Aorta (tissue), 5 donors: ENCODE data around the gene BCL6. TPM values are rescaled to one million over a fixed set of nuclear protein-coding genes. Genes with fewer than 3 reads are reported as not detected.

Experiments
- ATAC-seq: fragments of 200-7000 bp; cut with Tn5 transposase; one replicate; pipeline ENCODE4 v1.9.1; 2022; ENCODE audit warnings: moderate library complexity; ENCODE audit not compliant: low FRiP score
- DNase-seq, 2 donors: peaks; one replicate each; pipeline ENCODE4 v3.0.0-alpha.2; 2020
- H3K27ac ChIP-seq, 2 donors: one replicate each; pipeline ENCODE4 v1.5.1; 2013; ENCODE audit warnings: low read length in 2 of 2, mild to moderate bottlenecking in 2 of 2, moderate library complexity in 2 of 2, control low read depth in 1 of 2, inconsistent platforms in 1 of 2, low read depth in 1 of 2
- H3K27me3 ChIP-seq, 2 donors: one replicate each; pipeline ENCODE4 v1.6.1; 2013; ENCODE audit warnings: control low read depth in 1 of 2, low read length in 1 of 2, mild to moderate bottlenecking in 1 of 2, moderate library complexity in 1 of 2; ENCODE audit not compliant: insufficient read depth in 2 of 2, control insufficient read depth in 1 of 2
- H3K36me3 ChIP-seq, 2 donors: one replicate each; pipeline ENCODE4 v1.6.1; 2013; ENCODE audit warnings: control low read depth in 1 of 2, low read length in 1 of 2, mild to moderate bottlenecking in 1 of 2; ENCODE audit not compliant: insufficient read depth in 2 of 2, control insufficient read depth in 1 of 2
- H3K4me1 ChIP-seq, 2 donors: one replicate each; pipeline ENCODE4 v1.6.1; 2013; ENCODE audit warnings: low read length in 2 of 2, control low read depth in 1 of 2, mild to moderate bottlenecking in 1 of 2, moderate library complexity in 1 of 2; ENCODE audit not compliant: insufficient read depth in 2 of 2, control insufficient read depth in 1 of 2
- H3K4me3 ChIP-seq, 2 donors: one replicate each; pipeline ENCODE4 v1.5.1; 2013; ENCODE audit warnings: low read length in 2 of 2, control low read depth in 1 of 2, mild to moderate bottlenecking in 1 of 2
- H3K9me3 ChIP-seq: one replicate; pipeline ENCODE4 v1.6.1; 2013; ENCODE audit warnings: mild to moderate bottlenecking, low read length; ENCODE audit not compliant: control insufficient read depth
- WGBS, 2 donors: extraction: QIAGEN DNeasy Blood & Tissue Kit; methylation state at CpG; one replicate each; pipeline ENCODE4 v1.1.7; 2013; 5-methylcytosine and 5-hydroxymethylcytosine counted together
- intact Hi-C, 2 donors: fragments of 100-400 bp; cut with DNase I; formaldehyde crosslinking; loops; one replicate each; pipeline versions ENCODE4 v1.14.2 to v1.15.0; 2022
- polyA plus RNA-seq, 2 donors: library from polyadenylated mRNA; stranded (reverse); fragments of 200-250 nt; gene quantifications; one replicate each; pipeline ENCODE4 v1.2.3, GENCODE V29; 2013
- total RNA-seq, 2 donors: library from RNA; stranded (reverse); fragmentation: NEBNext Ultra II Directional; extraction: Animal tissue kit (Norgen Biotek cat#: 25700); gene quantifications; one replicate each; pipeline ENCODE4 v1.2.1, GENCODE V29; 2021
- donor health status: healthy with polysubstance abuse.
- donor health status: Bipolar disorder and iron deficiency.
- donor health status: DM: no; HTN: no; CAD: no.
- donor health status: DM: no; HTN: no; CAD: no.
- donor health status: DM: yes; HTN: yes; CAD: no.

The BCL6 gene
- total and polyA plus RNA-seq, 4 donors, result 16.7 to 154 (median 98.5) TPM

DNA sequence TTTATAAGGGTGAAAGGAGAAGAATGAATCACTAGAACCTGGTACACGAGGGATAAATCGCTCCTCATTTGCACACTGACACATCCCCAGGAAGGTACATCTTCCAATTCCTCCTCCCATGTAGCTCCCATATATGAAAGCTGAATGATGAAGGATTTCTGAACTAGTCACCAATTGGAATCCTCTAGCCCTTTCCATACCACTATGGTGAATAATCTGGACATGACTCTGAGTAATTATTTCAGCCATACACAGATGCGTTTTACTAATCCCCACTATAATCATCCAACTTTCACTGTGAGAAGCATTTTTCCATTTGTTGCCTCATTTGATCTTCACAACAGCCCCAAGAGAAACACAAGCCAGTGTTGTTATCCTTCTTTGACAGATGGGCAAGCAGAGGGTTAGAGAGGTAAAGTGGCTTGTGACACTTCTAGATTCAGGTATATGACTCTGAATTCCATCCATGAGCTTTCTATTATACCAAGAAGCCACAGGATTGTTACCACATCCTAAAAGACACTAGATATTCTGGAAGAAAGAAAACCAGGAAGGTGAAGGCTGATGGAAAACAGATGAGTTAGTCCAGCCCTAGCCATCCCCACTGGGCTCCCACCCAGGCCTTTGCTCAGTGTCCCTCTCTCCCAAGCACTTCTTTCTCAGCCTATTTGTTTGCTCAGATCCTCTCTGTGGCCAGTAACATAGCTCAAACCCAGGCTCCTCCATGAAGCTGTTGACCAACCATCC, 22.2 kb upstream of the BCL6 start:
- Histone ChIP-seq H3K36me3 (no peaks in the 10 kb centered on the region), H3K27me3 (no peaks in the 10 kb centered on the region), H3K27ac (no peak overlapping the region), H3K4me1 (peaks cover 5 to 9% of the 10 kb centered on the region in 2 donors), H3K9me3 (no peaks in the 10 kb centered on the region), H3K4me3 (no peak overlapping the region)
- 91 to 94% methylated on average over 3 of the region's 3 CpGs for WGBS, 2 donors
- DNase-seq (no peak), ATAC-seq (no peak)
- intact Hi-C loops, result no loop called here

DNA sequence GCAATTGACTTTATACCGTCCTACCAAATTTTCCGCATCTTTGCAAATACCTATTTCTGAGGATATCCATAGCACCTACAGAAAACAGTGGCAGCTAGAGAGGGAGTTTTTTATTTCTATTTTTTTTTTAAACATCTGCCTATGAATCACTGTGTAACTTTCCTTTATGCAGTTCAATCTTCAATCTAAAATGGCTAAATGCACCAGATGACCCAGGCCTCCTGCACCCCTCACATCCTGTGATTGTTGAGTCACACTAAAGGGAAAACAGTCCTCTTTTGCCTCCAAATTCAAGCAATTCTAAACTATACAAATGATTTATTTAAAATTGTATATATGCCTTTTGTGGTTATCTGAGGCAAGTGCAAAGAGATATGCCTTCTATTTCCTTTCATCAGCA, 20.1 kb upstream of the BCL6 start:
- Histone ChIP-seq H3K27me3 (no peaks in the 10 kb centered on the region), H3K4me1 (peaks cover 5 to 9% of the 10 kb centered on the region in 2 donors), H3K4me3 (no peak overlapping the region), H3K36me3 (no peaks in the 10 kb centered on the region), H3K27ac (no peak overlapping the region), H3K9me3 (no peaks in the 10 kb centered on the region)
- intact Hi-C loops, result no loop called here
- DNase-seq (no peak), ATAC-seq (no peak)
- 98 to 99% methylated on average over 2 of the region's 2 CpGs for WGBS, 2 donors

DNA sequence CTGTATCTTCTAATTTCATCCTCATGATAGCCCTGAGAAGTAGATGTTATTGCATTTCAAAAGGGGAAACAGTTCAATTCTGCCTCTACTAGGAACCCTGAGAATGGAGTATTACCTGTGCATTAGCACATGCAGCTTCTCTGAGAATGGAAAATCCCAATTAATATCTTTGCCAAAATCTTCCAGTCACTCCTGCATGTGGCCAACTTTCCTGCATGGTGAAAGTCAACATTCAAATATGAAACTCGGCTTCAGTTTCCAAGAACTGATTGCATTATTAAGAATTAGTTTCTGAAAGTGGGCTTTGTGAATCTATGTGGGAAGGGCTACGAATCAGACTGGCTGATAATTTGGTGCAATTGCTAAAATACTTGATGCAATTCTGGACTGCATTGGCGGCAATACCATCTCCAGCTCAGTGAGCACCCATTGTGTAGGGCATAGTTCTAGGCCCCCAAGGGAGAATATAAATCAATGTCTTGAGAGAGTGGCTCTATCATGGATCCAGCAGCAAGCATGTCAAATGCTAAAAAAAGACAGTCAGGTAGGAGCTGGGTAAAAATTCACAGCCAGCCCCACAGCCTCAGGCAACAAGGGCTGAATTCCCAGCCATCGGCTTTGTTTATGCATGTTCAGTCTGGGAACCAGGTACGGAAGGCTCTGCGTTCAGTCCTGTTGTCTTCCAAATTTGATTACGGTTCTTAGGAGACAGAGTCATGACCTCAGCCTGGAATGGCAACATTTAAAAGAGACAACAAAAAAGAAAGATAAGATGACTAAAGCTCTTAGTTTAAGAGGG, 18.8 kb upstream of the BCL6 start:
- Histone ChIP-seq H3K9me3 (no peaks in the 10 kb centered on the region), H3K27me3 (no peaks in the 10 kb centered on the region), H3K4me3 (no peak overlapping the region), H3K4me1 (peaks cover 3 to 9% of the 10 kb centered on the region in 2 donors), H3K36me3 (no peaks in the 10 kb centered on the region), H3K27ac (no peak overlapping the region)
- ATAC-seq (no peak), DNase-seq (no peak)
- 43 to 45% methylated on average over 7 of the region's 7 CpGs for WGBS, 2 donors
- intact Hi-C loops, result no loop called here

DNA sequence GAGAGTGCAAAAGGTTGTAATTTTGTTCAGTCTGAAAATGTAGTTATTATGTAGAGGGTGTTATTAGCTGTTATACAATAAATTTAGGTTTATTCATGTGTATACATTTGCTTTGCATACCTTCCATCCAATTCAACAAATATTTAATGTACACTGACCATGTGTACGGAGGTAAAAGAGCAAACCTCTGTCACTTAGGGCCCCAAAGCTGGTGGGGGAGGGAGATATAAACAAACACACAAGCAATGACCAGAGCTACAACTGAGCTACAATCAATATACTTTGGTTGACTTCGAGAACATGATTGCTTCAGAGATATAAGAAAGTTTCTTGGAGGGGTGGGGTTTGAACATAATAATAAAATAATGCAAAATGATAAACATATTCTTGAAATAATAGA, 17.5 kb upstream of the BCL6 start:
- ATAC-seq, result no peak

DNA sequence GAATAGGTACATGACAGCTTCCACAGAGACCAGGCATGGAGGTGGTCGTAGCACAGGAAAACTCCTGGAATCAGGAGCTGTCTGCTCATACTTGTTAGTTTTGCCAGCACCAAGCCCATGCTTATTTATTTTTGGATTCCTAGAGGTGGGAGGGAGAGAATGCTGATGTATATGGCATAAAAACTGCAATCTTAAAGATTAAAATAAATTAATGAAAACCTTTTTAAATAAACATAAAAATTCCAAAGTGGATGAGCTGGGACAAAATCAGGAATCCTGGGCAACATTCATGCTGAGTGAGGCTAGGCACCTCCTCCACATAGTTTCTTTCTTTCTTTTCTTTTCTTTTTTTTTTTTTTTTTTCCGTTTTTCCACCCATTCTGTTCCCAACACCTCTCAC, 14.3 kb upstream of the BCL6 start:
- DNase-seq (no peak), ATAC-seq (no peak)
- H3K36me3 ChIP-seq, result no peaks in the 10 kb centered on the region
- H3K9me3 ChIP-seq, result no peaks in the 10 kb centered on the region
- H3K27ac ChIP-seq, result no peak overlapping the region
- WGBS, 2 donors, result 35 to 44% methylated on average over 2 of the region's 2 CpGs
- intact Hi-C loops, result no loop called here
- H3K4me1 ChIP-seq, result peaks cover 3 to 9% of the 10 kb centered on the region in 2 donors
- no peaks in the 10 kb centered on the region for H3K27me3 ChIP-seq
- H3K4me3 ChIP-seq, result no peak overlapping the region

More for the DNA sequence above, 17.5 kb upstream of the BCL6 start:
- H3K4me3 ChIP-seq, result no peak overlapping the region
- no peak for DNase-seq
- no peaks in the 10 kb centered on the region for H3K27me3 ChIP-seq
- no peaks in the 10 kb centered on the region for H3K36me3 ChIP-seq
- no peak overlapping the region for H3K27ac ChIP-seq
- H3K4me1 ChIP-seq, result peaks cover 3 to 9% of the 10 kb centered on the region in 2 donors
- no peaks in the 10 kb centered on the region for H3K9me3 ChIP-seq
- WGBS, 2 donors, result 96 to 98% methylated on average over 2 of the region's 2 CpGs
- intact Hi-C loops, result no loop called here

DNA sequence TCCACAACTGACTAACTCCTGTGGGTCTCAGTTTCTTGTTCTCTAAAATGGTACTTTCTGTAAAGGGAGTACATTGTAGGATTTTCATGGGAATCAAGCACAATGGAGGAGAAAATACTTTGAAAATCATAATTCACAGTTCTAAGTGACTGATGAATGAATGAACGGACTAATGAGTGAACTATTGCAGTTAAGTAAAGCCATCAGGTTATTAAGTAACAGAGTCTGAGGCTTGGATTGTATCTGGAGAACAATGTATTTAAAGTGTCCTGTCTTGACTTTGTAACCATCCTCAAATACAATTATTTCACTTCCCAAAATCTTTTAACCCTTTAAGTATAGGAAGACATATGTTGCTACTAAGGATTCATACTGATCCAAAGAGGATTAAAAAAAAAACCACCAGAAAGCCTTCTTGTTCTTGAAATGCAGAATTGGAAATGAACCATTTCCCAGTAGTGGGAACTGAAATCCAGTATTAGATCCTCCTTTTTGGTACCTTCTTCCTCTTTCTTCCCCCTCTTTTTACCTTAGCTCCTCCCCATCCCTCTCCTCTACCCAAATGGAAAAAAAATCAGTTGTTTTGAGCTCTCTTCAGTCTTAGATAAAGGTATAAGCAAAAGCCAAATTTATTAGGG, 13.2 kb upstream of the BCL6 start:
- no peak for ATAC-seq
- 92 to 97% methylated on average over 1 of the region's 1 CpG for WGBS, 2 donors
- no peaks in the 10 kb centered on the region for H3K27me3 ChIP-seq
- H3K4me3 ChIP-seq, result no peak overlapping the region
- intact Hi-C loops, result no loop called here
- DNase-seq, result no peak
- H3K27ac ChIP-seq, result no peak overlapping the region
- H3K4me1 ChIP-seq, result peaks cover 0 to under 1% of the 10 kb centered on the region in 2 donors
- H3K9me3 ChIP-seq, result no peaks in the 10 kb centered on the region
- no peaks in the 10 kb centered on the region for H3K36me3 ChIP-seq

DNA sequence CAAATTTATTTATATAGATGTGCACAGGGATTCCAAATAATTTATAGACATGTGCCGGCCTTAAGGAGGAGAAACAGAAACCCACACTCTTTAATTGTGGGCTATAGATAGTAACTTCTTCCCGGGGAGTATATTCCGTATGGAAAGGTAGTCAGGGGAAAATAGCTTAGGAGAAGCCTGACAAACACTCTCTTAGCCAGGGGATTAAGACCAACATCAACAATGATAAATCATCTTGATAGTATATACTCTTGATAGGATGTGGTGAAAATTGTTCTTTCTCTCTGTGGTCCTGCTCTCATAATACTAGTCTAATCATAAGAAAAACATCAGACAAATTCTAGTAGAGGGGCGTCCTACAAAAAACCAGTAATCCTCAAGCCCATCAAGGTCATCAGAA, 8.2 kb upstream of the BCL6 start:
- DNase-seq (no peak), ATAC-seq (no peak)
- 41 to 57% methylated on average over 4 of the region's 4 CpGs for WGBS, 2 donors
- Histone ChIP-seq H3K36me3 (no peaks in the 10 kb centered on the region), H3K27ac (no peak overlapping the region), H3K27me3 (no peaks in the 10 kb centered on the region), H3K4me1 (no peaks in the 10 kb centered on the region), H3K4me3 (no peak overlapping the region), H3K9me3 (no peaks in the 10 kb centered on the region)
- intact Hi-C loops, result no loop called here

DNA sequence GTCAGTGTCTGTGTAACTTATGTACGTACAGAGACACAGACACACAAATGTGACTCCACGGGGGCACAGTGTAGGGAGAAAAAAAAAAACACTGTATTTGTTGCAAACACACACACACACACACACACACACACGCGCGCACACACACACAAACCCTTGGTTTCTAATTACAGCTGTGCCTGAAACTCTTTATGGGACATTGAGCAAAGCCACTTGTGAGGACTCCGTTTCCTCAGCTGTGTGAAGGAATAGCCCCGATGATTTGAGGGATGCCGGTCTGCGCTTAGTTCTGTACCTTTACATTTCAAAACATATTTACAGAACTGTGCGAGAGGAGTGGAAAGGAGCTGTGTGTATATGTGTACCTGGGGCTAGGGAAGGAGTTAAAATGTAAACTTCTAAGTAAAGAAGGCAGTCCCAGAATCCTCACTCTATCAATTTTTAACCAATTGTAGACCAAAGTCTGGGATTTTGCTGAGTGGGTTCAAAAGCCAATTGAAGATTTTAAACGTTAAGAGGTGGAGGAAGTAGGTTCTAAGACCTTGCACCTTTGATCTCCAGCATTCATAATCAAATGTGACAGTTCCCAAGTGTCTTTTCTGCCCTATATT, 5.3 kb upstream of the BCL6 start:
- H3K27ac ChIP-seq, result no peak overlapping the region
- H3K27me3 ChIP-seq, result no peaks in the 10 kb centered on the region
- no peaks in the 10 kb centered on the region for H3K36me3 ChIP-seq
- 61 to 68% methylated on average over 11 of the region's 11 CpGs for WGBS, 2 donors
- ATAC-seq (no peak), DNase-seq (no peak)
- peaks cover 0 to 6% of the 10 kb centered on the region in 2 donors for H3K4me1 ChIP-seq
- no peaks in the 10 kb centered on the region for H3K9me3 ChIP-seq
- H3K4me3 ChIP-seq, result no peak overlapping the region
- intact Hi-C loops, result no loop called here
